ENCODE measurements around the gene LAMA2.

DNA sequence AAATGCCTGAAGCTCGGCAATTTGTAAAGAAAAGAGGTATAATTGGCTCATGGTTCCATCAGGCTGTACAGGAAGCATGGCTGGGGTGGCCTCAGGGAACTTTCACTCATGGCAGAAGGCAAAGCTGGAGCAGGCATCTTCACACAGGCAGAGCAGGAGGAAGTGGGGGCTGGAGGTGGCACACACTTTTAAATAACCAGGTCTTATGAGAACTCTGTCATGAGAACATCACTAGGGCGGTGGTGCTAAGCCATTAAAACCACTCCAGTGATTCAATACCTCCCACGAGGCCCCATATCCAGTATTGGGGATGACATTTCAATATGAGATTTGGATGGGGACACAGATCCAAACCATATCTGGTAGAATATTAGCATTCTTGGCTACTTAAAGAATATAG is 481.8 kb downstream of the LAMA2 start:
- TF ChIP-seq, protein P1, sequence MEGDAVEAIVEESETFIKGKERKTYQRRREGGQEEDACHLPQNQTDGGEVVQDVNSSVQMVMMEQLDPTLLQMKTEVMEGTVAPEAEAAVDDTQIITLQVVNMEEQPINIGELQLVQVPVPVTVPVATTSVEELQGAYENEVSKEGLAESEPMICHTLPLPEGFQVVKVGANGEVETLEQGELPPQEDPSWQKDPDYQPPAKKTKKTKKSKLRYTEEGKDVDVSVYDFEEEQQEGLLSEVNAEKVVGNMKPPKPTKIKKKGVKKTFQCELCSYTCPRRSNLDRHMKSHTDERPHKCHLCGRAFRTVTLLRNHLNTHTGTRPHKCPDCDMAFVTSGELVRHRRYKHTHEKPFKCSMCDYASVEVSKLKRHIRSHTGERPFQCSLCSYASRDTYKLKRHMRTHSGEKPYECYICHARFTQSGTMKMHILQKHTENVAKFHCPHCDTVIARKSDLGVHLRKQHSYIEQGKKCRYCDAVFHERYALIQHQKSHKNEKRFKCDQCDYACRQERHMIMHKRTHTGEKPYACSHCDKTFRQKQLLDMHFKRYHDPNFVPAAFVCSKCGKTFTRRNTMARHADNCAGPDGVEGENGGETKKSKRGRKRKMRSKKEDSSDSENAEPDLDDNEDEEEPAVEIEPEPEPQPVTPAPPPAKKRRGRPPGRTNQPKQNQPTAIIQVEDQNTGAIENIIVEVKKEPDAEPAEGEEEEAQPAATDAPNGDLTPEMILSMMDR (IDR thresholded peaks at IDR 0.05), result no peak
- TF ChIP-seq POLR2A (IDR thresholded peaks at IDR 0.05; ENCODE audit: low read depth) (no peak), POLR2AphosphoS5 (IDR thresholded peaks at IDR 0.05) (no peak)
